NB4 (cell line): ENCODE results near the gene SNRNP48.
A peak's percentile ranks its signal among the peaks of the same experiment; 100 is the strongest.

Experiments used
- DNase-seq: peaks from one replicate; pipeline ENCODE4 v3.0.0; 2010; ENCODE audit warnings: low read depth
- H3K4me3 ChIP-seq: one replicate; pipeline ENCODE4 v1.5.1; 2011; ENCODE audit warnings: mild to moderate bottlenecking, low read depth, low read length, moderate library complexity
- CTCF ChIP-seq: IDR thresholded peaks from one replicate; pipeline ENCODE4 v1.5.1; 2012; ENCODE audit warnings: low read depth, low read length
- MYC ChIP-seq: IDR thresholded peaks from 2 replicates; pipeline ENCODE4 v1.6.1; 2011; ENCODE audit warnings: low read depth, low read length
- POLR2A ChIP-seq: IDR thresholded peaks from 2 replicates; pipeline ENCODE4 v1.6.1; 2011; ENCODE audit warnings: mild to moderate bottlenecking; ENCODE audit not compliant: insufficient read length; ENCODE audit errors: extremely low read depth
- TF ChIP-seq, protein P1 (sequence below): IDR thresholded peaks from 2 replicates; pipeline ENCODE4 v1.6.1; 2011; ENCODE audit warnings: low read depth, low read length

SNRNP48 gene

GRCh38 chr6:7621761-7622160 is 31.8 kb downstream of the SNRNP48 start:
- DNase-seq = no peak
- no peak for TF ChIP-seq CTCF
- TF ChIP-seq MYC = no peak
- no peak for TF ChIP-seq POLR2A
- TF ChIP-seq, protein P1, sequence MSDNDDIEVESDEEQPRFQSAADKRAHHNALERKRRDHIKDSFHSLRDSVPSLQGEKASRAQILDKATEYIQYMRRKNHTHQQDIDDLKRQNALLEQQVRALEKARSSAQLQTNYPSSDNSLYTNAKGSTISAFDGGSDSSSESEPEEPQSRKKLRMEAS = no peak
- H3K4me3 ChIP-seq = no peak overlapping the region

DNA sequence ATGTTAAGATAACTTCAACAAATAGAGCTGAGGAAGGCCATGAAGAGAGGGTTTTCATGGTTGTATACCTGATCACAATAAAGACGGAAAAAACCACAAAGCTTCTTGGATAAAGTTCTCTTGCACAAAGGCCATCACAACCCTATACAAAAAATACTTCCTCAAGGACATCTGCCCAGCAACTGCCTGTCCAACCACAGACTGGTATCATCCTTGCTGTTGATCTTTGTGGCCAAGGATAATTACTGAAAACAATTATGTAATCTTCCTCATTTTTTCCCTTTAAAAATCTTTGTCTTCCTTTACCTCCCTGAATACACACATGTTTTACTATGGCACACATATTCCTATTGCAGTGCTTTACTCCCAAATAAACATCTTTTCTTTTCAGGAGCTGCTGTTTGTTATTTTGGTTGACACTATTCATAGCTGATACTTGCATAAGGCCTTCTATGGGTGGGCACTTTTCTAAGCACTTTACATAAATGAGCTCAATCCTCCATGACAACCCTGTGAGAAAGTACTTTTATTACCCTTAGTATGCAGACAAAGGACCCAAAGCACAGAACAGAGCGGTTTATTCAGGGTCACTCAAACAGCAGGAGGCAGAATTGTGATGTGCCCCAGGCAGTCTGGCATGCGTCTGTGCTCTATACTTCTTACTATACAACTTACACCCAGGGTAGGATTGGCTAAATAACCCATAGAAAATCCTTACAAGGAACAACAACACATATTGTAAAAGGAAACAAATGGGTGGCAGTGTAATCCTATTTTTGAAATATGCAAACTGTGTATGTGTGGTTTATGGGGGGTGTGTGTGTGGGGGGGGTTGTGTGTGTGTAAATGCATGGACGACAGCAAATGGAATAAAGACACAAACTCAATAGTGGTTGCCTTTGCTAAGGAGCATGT is 35.1 kb downstream of the SNRNP48 start:
- no peak overlapping the region for H3K4me3 ChIP-seq
- peak; percentile 67 for DNase-seq
- no peak for TF ChIP-seq CTCF
- TF ChIP-seq, protein P1 = no peak
- TF ChIP-seq POLR2A = no peak
- no peak for TF ChIP-seq MYC

- DNase-seq = no peak
- no peak overlapping the region for H3K4me3 ChIP-seq
- no peak for TF ChIP-seq MYC
- no peak for TF ChIP-seq CTCF
- TF ChIP-seq POLR2A = no peak
- TF ChIP-seq, protein P1 = no peak
These were observed 38.5 kb downstream of the SNRNP48 start for GRCh38 chr6:7628479-7628878.

DNA sequence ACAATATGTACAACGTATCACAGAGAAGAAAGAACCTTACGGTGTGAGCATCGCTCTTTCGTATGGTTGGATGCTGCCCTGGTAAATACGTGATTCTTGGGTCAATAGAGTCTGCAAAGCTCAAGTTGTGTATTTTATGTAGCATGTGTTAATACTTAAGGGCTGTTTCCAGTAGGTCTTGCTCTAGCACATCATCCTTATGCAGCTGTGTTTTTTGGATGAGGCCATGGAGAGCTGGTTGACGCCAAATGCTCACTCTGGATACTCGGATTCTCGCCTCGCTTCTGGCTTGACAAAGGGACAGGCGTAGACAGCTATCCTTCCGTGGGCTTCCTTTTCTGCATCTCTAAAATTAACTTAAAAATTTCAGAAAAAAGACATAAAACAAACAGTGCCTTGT is 38.9 kb downstream of the SNRNP48 start:
- no peak for DNase-seq
- no peak overlapping the region for H3K4me3 ChIP-seq
- TF ChIP-seq POLR2A (no peak), CTCF (no peak), MYC (no peak)
- TF ChIP-seq, protein P1 = no peak

DNA sequence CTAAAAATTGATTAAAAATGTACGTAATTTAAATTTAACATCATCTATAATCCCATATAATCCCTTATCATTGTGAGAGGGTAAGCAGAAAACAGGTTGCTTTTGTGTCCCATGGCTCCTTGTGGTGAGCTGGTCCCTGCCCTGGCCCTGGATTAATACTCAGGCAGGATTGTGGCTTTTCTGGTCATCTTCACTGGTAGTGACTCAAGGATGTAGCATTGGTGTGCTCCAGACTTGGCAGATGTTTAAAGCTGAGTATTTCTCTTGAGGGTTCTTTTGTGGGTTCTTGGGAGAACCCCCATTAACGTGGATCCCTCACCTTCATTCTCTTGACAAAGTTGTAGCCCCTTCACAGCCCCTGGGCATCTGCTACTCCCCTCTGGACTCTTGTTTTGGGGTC is 39.3 kb downstream of the SNRNP48 start:
- DNase-seq = no peak
- H3K4me3 ChIP-seq = no peak overlapping the region
- TF ChIP-seq POLR2A (no peak), CTCF (no peak), MYC (no peak)
- TF ChIP-seq, protein P1 = no peak
